Spleen (tissue), 7 donors: ENCODE results near the gene SMARCAL1.

ENCODE experiments used
- POLR2A ChIP-seq, 3 donors: fragments of 450-650 bp; IDR thresholded peaks; one replicate each; pipeline ENCODE4 v1.5.1; 2017; ENCODE audit warnings: antibody characterized with exemption in 3 of 3, mild to moderate bottlenecking in 1 of 3
- POLR2AphosphoS5 ChIP-seq, 3 donors: sonication (generic); formaldehyde crosslinking; IDR thresholded peaks; one replicate each; pipeline ENCODE4 v1.5.1; 2017; ENCODE audit warnings: antibody characterized with exemption in 3 of 3
- TF ChIP-seq, protein P1 (sequence below), 11 experiments: fragments of 200-600 bp in 7 of 11; fragments of 450-650 bp in 4 of 11; sonication (generic) in 4 of 11; IDR thresholded peaks in 8 of 11; conservative IDR thresholded peaks in 3 of 11; 1 replicate in 7 of 11; 2 replicates in 4 of 11; pipeline versions ENCODE4 v1.4.0 to v1.8.0; 2016 to 2021; ENCODE audit warnings: antibody characterized with exemption in 11 of 11, inconsistent platforms in 4 of 11, mild to moderate bottlenecking in 1 of 11
- donor health status: DM: no; HTN: no; CAD: no; lungs with moderate emphysema.
- donor health status: DM: no; HTN: no; CAD: no.
- donor health status: DM: no; HTN: no; CAD: no.

DNA sequence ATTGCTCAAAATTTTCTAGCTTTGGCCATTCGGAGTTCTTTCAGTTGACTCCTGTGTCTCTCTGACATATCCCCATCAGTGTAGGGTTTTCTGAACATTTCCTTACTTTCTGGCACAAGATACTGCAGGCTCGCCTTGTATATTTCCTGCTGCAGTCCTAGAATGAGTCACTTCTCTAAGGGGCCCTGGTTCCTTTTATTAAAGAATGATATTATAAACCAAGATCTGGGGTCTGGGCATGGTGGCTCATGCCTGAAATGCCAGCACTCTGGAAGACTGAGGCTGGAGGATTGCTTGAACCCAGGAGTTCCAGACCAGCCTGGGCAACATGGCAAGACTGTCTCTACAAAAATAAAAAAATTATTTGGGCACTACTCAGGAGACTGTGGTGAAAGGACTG is 83.4 kb downstream of the SMARCAL1 start:
- TF ChIP-seq, protein P1, sequence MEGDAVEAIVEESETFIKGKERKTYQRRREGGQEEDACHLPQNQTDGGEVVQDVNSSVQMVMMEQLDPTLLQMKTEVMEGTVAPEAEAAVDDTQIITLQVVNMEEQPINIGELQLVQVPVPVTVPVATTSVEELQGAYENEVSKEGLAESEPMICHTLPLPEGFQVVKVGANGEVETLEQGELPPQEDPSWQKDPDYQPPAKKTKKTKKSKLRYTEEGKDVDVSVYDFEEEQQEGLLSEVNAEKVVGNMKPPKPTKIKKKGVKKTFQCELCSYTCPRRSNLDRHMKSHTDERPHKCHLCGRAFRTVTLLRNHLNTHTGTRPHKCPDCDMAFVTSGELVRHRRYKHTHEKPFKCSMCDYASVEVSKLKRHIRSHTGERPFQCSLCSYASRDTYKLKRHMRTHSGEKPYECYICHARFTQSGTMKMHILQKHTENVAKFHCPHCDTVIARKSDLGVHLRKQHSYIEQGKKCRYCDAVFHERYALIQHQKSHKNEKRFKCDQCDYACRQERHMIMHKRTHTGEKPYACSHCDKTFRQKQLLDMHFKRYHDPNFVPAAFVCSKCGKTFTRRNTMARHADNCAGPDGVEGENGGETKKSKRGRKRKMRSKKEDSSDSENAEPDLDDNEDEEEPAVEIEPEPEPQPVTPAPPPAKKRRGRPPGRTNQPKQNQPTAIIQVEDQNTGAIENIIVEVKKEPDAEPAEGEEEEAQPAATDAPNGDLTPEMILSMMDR (IDR thresholded peaks at IDR 0.05 in 8 of 11, conservative IDR thresholded peaks at IDR 0.05 in 3 of 11): no peak
- TF ChIP-seq POLR2A (IDR thresholded peaks at IDR 0.05): no peak
- no peak for TF ChIP-seq POLR2AphosphoS5 (IDR thresholded peaks at IDR 0.05)
